NCI-H1436 (cell line): Measurements from ENCODE around the gene KMT2E.

ENCODE experiments used
- DNase-seq: peaks from one replicate; lab custom pipeline; 2025; lab: John Stamatoyannopoulos, UW

The KMT2E gene

DNA sequence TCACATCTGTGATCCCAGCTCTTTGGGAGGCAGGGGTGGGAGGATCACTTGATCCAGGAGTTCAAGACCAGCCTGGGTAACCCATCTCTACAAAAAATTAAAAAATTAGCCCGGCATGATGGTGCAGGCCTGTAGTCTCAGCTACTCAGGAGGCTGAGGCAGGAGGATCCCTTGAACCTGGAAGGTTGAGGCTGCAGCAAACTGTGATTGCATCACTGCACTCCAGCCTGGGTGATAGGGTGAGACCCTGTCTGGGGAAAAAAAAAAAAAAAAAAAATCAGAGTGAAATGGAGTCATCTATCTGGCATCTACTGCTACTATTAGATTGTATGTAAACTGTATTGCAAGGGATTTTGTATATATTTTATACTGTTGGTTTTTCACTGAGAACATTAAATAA, 59.1 kb downstream of the KMT2E start:
- no peak for DNase-seq

DNA sequence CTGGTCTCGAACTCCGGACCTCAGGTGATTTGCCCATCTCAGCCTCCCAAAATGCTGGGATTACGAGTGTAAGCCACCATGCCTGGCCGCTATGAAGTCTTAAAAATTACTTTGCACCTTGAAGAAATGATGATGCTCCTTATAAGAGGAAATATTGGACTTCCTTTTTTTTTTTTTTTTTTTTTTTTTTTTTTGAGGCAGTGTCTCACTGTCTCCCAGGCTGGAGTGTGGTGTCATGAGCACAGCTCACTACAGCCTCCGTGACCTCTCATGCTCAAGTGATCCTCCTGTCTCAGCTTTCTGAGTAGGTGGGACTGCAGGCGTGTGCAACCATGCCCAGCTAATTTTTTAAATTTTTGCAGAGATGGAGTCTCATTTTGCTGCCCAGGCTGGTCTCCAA, 65.3 kb downstream of the KMT2E start:
- no peak for DNase-seq

- no peak for DNase-seq
Measured at GRCh38 chr7:105084581-105084980, 70.6 kb downstream of the KMT2E start.

DNA sequence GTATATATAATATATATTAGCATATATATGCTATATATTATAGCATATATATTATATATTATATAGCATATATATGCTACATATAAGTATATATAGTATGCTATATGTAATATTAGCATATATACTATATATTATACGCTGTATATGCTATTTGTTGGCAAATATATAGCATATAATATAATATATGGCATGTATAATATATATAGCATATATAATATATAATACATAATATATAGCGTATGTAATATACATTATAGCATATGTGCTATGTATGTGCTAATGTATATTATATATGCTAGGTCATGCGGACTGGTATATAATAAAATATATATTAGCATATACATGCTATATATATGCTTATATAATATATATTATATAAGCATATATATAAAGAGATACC, 72.8 kb downstream of the KMT2E start:
- no peak for DNase-seq

DNA sequence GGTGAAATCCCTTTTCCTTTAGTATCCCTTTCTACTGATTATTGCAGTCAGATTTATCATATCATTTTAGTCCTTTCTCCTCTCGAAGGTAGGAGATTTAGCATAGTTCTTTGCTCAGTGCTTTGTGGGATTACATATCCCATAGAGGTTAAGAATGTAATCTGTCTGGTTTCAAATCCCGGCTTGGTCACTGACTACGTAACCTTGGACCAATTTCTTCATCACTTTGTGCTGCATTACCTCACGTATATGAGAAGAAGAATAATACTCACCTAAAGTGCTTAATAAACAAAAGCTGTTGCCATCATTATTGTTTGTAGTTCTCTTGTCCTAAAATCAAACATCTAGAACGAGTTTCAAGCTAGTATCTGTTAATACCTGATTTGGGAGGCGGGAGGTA, 74.0 kb downstream of the KMT2E start:
- no peak for DNase-seq

DNA sequence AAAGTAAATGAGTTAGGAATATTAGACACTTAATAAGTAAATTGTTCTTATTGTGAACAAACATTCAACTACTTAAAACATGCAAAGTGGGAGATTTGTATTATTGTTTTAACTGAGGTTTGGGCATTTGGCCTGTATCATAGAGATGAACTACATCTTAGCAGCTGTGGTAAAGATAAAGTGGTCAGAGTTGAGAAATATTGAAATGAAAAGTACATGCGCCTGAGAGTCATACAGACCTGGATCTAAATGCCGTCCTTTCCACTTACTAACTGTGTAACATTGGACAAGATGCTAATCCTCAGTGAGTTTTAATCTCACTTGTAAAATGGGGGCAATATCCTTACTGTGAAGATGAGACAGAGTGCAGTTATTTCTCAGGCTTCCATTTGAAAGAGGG, 74.5 kb downstream of the KMT2E start:
- no peak for DNase-seq

DNA sequence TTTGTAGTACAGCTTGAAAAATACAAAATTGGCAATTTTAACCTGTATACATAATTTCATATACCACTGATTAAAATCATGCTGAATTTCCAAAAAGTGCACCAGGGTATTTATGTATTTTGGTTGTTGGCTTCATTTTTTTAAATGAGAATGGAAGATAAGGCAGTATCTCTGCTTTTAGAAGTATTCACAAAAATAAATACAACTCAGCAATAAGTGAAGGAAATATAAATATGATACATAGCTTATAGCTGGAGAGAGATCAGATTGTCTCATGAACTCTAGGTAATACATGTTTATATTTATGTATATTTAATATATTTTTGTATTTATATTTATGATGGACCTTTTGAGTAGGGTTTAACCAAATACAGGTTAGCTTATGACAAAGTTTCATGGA, 81.0 kb downstream of the KMT2E start:
- no peak for DNase-seq

DNA sequence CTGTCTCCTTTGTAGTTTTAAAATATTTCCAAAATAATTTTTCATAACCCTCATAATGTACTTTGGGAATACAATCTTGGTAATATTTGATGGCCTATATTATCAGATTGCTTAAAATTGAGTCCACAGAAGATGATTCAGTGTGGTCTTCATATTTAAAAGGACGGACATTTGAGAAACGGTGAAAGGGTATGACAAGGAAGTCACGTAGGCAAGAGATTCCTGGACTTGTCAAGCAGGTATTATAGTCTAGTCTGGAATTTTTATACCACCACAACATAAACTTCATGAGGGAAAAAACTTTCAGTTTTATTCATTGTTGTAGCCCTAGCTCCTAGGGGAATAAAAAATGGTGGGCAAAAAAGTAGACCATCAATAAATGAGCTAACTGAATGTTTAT, 82.3 kb downstream of the KMT2E start:
- DNase-seq, result no peak

DNA sequence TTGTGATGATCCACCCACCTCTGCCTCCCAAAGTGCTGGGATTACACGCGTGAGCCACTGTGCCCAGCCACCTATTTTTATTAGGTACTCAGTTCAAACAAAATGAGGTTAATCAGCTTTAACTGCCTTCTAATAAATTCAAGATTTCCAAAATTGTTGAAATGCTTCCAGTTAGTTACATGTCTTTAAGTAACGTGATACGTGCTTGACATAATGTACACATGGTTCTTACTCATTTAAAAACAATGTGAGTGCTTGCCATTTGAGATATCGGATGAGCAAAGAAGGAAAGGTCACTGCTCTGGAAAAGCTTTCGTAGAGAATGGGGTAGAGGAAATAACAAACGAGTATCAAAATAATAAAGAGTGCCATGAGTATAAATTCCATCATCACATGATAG, 83.6 kb downstream of the KMT2E start:
- DNase-seq, result no peak

- no peak for DNase-seq
Measured at GRCh38 chr7:105098863-105099515, 85.0 kb downstream of the KMT2E start.

GRCh38 chr7:105101864-105102263, 87.9 kb downstream of the KMT2E start:
- DNase-seq, result no peak

DNA sequence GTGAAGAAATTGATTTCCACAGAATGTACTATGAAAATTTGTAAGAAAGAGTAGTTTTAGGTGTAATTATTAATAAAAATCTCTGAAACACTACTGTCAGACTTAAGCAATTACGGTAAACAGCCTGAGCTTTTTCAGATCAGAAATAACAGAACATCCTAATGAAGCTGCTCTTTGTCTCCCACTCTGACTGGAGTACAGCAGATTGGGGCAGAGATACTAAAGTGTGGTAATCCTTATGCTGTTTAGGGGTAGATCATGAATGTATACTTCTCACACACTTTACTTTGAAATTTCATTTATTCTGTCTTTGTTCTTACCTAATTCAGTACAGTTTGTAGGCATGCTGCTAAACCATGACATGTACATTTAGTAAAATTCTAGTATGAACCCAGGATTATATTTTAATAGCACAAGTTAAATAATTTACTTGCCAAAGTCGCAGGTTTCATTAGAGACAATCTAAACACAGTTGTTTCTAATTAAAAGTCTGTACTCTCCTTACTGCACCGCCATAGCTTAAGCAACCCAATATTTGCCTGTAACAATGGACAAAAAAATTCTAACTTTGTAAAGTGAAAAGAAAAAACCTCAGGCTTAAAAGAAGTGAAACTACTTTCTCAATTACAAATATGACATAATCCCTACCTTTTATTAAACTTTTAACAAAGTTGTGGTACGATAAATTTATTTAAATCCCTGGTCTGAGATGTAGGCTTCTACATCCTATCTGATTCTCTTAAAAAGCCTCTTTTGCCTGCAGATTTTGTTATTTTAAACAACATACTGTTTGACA, 88.8 kb downstream of the KMT2E start:
- no peak for DNase-seq

GRCh38 chr7:105105579-105105978, 91.6 kb downstream of the KMT2E start:
- DNase-seq, result no peak

GRCh38 chr7:105106473-105106872, 92.5 kb downstream of the KMT2E start:
- no peak for DNase-seq

GRCh38 chr7:105107458-105107857, 93.5 kb downstream of the KMT2E start:
- DNase-seq, result no peak

DNA sequence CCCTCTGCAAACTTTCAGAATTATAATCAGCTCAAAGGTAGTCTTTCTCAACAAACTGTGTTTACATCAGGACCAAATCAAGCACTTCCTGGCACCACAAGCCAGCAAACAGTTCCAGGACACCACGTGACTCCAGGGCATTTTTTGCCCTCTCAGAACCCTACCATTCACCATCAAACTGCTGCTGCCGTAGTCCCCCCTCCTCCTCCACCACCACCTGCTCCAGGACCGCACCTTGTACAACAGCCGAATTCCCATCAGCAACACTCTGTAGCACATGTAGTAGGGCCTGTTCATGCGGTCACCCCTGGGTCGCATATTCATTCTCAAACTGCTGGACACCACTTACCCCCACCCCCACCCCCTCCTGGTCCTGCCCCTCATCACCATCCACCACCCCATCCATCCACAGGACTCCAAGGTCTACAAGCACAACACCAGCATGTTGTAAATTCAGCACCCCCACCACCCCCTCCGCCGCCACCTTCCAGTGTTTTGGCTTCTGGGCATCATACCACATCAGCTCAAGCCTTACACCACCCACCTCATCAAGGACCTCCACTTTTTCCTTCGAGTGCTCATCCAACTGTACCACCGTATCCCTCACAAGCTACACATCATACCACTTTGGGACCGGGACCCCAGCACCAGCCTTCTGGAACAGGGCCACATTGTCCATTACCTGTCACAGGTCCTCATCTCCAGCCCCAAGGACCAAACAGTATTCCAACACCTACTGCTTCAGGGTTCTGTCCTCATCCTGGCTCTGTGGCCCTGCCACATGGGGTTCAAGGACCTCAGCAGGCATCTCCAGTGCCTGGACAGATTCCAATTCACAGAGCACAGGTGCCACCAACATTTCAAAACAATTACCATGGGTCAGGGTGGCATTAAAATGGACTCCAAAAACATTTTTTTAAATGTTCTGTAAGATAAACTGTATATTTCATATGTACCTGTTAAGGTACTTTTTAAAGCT, 98.7 kb downstream of the KMT2E start:
- no peak for DNase-seq

DNA sequence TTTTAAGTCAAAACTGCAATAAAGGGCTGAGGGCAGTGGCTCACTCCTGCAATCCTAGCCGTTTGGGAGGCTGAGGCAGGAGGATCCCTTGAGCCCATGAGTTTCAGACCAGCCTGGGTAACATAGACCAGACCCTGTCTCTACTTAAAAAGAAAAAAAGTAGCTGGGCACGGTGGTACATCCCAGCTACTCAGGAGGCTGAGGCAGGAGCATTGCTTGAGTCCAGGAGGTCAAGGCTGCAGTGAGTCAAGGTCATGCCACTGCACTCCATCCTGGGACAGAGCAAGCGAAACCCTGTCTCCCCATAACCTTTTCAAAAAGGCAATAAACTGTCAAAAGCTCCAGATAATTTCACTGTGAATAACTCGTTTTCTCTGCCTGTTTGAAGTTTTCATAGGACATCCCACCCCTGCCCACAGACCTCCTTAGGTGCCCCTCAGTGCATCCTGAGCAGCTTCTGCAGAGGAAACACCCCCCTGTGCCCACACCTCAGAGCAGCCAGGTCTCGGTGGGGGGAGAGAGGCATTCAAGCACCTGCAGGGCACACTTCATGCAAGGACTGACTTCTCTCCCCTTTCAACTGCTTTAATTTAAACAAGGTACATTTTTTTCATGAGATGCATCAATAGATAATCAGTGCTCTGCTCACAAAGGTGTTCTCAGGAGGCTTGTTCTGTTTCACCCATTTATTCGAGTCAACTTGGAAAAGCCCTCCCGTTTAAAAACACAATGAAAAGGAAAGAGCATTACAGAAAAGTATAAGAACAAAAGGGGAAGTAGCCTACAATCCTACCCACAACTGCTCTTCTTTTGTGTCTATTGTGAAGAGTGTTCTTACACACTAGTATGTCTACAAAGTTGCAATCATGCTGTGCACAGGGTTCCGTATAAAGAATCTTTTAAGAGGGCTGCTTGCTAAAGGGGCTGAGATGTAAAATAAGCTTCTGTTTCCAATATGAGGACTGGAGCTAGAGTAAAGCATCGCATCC, 104.9 kb downstream of the KMT2E start:
- no peak for DNase-seq

- no peak for DNase-seq
Measured at GRCh38 chr7:105122619-105123018, 108.6 kb downstream of the KMT2E start.

- no peak for DNase-seq
Measured at GRCh38 chr7:105125745-105126144, 111.7 kb downstream of the KMT2E start.

DNA sequence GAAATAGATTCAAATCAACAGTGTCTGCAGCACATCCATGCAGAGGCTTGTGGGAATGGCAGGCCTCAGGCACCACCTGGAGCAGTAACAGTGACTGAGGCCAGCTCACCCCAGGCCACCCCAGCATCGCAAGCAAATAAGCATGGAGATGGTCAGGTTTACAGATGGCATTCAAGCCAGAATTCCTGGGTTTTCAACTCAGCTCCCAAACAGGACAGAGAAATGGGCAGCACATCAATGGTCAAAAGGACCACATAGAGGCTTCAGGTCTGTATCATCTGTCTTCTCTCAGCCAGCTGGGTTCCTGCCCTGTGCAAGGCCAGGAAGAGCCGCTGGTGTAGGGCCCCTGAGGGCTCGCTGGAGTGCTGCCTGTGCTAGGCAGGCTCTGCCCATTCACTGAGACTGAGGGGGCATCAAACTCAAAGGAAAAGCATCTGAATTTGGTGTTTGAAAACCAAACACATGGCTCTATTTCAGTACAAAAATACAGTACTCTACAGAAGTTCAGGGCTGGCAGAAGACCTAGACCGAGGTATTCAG, 112.5 kb downstream of the KMT2E start:
- DNase-seq, result no peak

GRCh38 chr7:105127179-105127578, 113.2 kb downstream of the KMT2E start:
- DNase-seq, result no peak
